Measurements from ENCODE around the gene JAKMIP2. TPM values are rescaled to one million over a fixed set of nuclear protein-coding genes. Genes with fewer than 3 reads are reported as not detected.

JAKMIP2 gene
- total and polyA plus RNA-seq, 10 of the 15 experiments (the other 5 are each of a cell fraction or from before 2014, with no cell fraction given), result 0.51 to 1.8 (median 0.89) TPM

GRCh38 chr5:147564124-147564486, 218.4 kb downstream of the JAKMIP2 start:
- Histone ChIP-seq H3K27ac (ENCODE audit: control insufficient read depth, insufficient read depth) (no peak overlapping the region), H3K27me3 (replicated peaks in 1 of 2; ENCODE audit: control insufficient read depth in 2 of 2, insufficient read depth in 2 of 2, low read length in 1 of 2) (peaks cover 0 to 3% of the 10 kb centered on the region in 2 experiments; a peak in 2 of 4 replicates), H3K36me3 (ENCODE audit: control insufficient read depth in 2 of 2, insufficient read depth in 2 of 2, low read length in 1 of 2) (no peaks in the 10 kb centered on the region), H3K4me3 (no peak overlapping the region), H3K4me2 (ENCODE audit: control insufficient read depth, insufficient read depth) (no peak overlapping the region), H3K9ac (ENCODE audit: control insufficient read depth, insufficient read depth, low read length) (no peak overlapping the region), H3K9me3 (replicated peaks; ENCODE audit: control insufficient read depth, insufficient read depth, low read length) (no peaks in the 10 kb centered on the region), H3K4me1 (ENCODE audit: control insufficient read depth, insufficient read depth, low read length) (no peaks in the 10 kb centered on the region), H4K20me1 (ENCODE audit: control insufficient read depth, insufficient read depth) (no peaks in the 10 kb centered on the region), H3K79me2 (ENCODE audit: control insufficient read depth, insufficient read depth, low read length) (no peaks in the 10 kb centered on the region), H2AFZ (ENCODE audit: control insufficient read depth, low read depth, low read length) (no peak overlapping the region)
- CTCF ChIA-PET, result interaction anchor here (1.0 to 1.5 kb wide), 2 partner anchors 13 to 81 kb away, joined by 3 read pairs; no protein-coding TSS in a partner anchor
- FAIRE-seq, result no peak
- SMC1A ChIA-PET (ENCODE audit: uncharacterized antibody, unreplicated experiment), result no interaction called here
- no peak for DNase-seq (ENCODE audit: low read depth, low spot score)
- in situ Hi-C loops (cut with MboI) (loop anchor here (5.0 kb wide), 1 partner anchor 112 kb away; no protein-coding TSS in a partner anchor), intact Hi-C loops (cut with micrococcal nuclease; ENCODE audit: unreplicated experiment) (no loop called here)
- RAD21 ChIA-PET (ENCODE audit: unreplicated experiment), result no interaction called here
- no peak for ATAC-seq
- TF ChIP-seq CHD1 (IDR thresholded peaks at IDR 0.05; ENCODE audit: low read depth, low read length), result no peak
- no peak for TF ChIP-seq ATF2 (IDR thresholded peaks at IDR 0.05; ENCODE audit: low read length)
- TF ChIP-seq POLR2AphosphoS2 (IDR thresholded peaks at IDR 0.05; ENCODE audit: low read depth, low read length), result no peak
- no peak for TF ChIP-seq RELB (IDR thresholded peaks at IDR 0.05; ENCODE audit: low read depth)
- TF ChIP-seq NRF1 (conservative IDR thresholded peaks at IDR 0.05; ENCODE audit: low read depth, low read length), result no peak
- TF ChIP-seq RB1 (IDR thresholded peaks at IDR 0.05; ENCODE audit: borderline replicate concordance), result no peak
- no peak for TF ChIP-seq PKNOX1 (IDR thresholded peaks at IDR 0.05)
- no peak for TF ChIP-seq RBBP5 (conservative IDR thresholded peaks at IDR 0.05)
- no peak for TF ChIP-seq NBN (IDR thresholded peaks at IDR 0.05)
- no peak for TF ChIP-seq POLR2A (IDR thresholded peaks at IDR 0.05; ENCODE audit: low read depth, low read length)
- no peak for TF ChIP-seq BCLAF1 (IDR thresholded peaks at IDR 0.05)
- no peak for TF ChIP-seq TBL1XR1 (IDR thresholded peaks at IDR 0.05; ENCODE audit: low read depth, low read length)
- TF ChIP-seq YBX1 (IDR thresholded peaks at IDR 0.05), result no peak
- TF ChIP-seq ZNF217 (IDR thresholded peaks at IDR 0.05), result no peak
- POLR2A ChIA-PET, result no interaction called here
- no TSS peak for BruUV-seq (replicated peaks)
- WGBS (ENCODE audit: insufficient coverage, insufficient replicate concordance, low lambda C conversion rate, missing lambda C conversion rate), result 0% methylated on average over 3 of the region's 3 CpGs

All from GM12878 (cell line).